ENCODE results near the gene GALNT1.

GALNT1 gene

GRCh38 chr18:35581546-35581897 lies at the start of gene GALNT1:
Gene GALNT1, plus strand, starts transcription at chr18:35581740. Its CDS starts 72,923 bp downstream, at chr18:35654663.
- no peak for DNase-seq
- H3K4me3 Mint-ChIP-seq: peak within 1 kb of the TSS; percentile 89
- peak within 1 kb of the TSS; percentile 80 for H3K27ac Mint-ChIP-seq
- TF ChIP-seq CTCF (IDR thresholded peaks at IDR 0.05): no peak
- no peaks in the 10 kb centered on the region for H3K36me3 Mint-ChIP-seq (ENCODE audit: low read depth)
- H3K9me3 Mint-ChIP-seq: peaks cover 6% of the 10 kb centered on the region
- peaks cover 6% of the 10 kb centered on the region for H3K27me3 Mint-ChIP-seq (ENCODE audit: low read depth, poor library complexity)
- peaks cover 16% of the 10 kb centered on the region for H3K4me1 Mint-ChIP-seq

DNA sequence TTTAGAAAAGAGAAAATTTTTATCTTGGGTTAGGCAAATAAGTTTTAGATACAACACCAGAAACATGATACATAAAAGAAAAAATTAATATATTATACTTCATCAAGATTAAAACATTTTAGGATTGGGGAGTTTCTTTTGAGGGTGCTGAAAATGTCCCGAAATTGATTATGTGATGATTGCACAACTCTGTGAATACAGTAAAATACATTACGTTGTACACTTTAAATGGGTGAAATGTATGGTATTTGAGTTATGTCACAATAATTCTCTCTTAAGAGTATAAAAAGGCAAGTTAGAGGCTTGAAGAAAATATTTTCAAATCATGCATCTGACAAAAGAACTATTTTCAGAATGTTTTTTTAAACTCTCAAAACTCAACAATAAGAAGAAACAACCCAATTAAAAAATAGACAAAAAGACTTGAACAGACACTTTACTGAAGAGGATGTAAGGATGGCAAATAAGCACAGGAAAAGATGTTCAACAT lies 47.6 kb upstream of the GALNT1 start:
- Mint-ChIP-seq H3K4me3 (no peak overlapping the region), H3K4me1 (no peaks in the 10 kb centered on the region), H3K9me3 (peaks cover 51% of the 10 kb centered on the region), H3K27me3 (ENCODE audit: low read depth, poor library complexity) (peaks cover 9% of the 10 kb centered on the region), H3K27ac (no peak overlapping the region), H3K36me3 (ENCODE audit: low read depth) (peaks cover 16% of the 10 kb centered on the region)
- DNase-seq: no peak
- TF ChIP-seq CTCF (IDR thresholded peaks at IDR 0.05): no peak

GRCh38 chr18:35535297-35535696 lies 46.2 kb upstream of the GALNT1 start:
- peaks cover 15% of the 10 kb centered on the region for H3K36me3 Mint-ChIP-seq (ENCODE audit: low read depth)
- DNase-seq: no peak
- H3K9me3 Mint-ChIP-seq: peaks cover 43% of the 10 kb centered on the region
- TF ChIP-seq CTCF (IDR thresholded peaks at IDR 0.05): no peak
- H3K4me1 Mint-ChIP-seq: no peaks in the 10 kb centered on the region
- no peak overlapping the region for H3K4me3 Mint-ChIP-seq
- H3K27ac Mint-ChIP-seq: no peak overlapping the region
- H3K27me3 Mint-ChIP-seq (ENCODE audit: low read depth, poor library complexity): peaks cover 9% of the 10 kb centered on the region

GRCh38 chr18:35542356-35542755 lies 39.2 kb upstream of the GALNT1 start:
- no peaks in the 10 kb centered on the region for H3K4me1 Mint-ChIP-seq
- no peak for DNase-seq
- no peak overlapping the region for H3K27ac Mint-ChIP-seq
- TF ChIP-seq CTCF (IDR thresholded peaks at IDR 0.05): no peak
- peaks cover 5% of the 10 kb centered on the region for H3K27me3 Mint-ChIP-seq (ENCODE audit: low read depth, poor library complexity)
- peaks cover 5% of the 10 kb centered on the region for H3K9me3 Mint-ChIP-seq
- no peak overlapping the region for H3K4me3 Mint-ChIP-seq
- no peaks in the 10 kb centered on the region for H3K36me3 Mint-ChIP-seq (ENCODE audit: low read depth)

DNA sequence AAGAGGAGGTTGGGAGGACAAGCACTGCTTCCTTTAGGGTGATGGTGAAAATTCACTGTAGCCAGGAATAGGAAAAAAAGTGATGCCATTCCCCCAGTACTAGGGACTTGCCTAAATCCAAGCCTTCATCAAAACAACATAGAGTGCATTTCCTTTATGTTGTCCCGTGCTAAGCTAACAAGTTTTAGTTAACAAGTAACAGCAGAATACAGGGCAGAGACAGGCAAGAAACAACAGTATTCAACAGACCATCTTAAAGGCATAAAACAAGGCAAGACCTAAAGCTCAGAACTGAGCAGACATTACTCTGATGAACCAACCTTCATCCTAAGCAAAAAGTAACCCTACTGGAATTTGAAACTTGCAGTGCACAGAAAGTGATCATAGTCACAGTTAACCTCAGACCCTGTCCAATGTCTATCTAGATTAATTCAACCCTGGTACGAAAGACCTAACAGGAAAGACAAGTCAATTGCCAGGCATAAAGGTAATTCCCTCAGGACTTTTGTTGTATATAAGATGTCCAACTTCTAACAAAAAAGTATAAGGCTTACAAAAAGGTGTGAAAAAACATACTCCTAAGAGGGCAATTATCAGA lies 34.4 kb upstream of the GALNT1 start:
- TF ChIP-seq CTCF (IDR thresholded peaks at IDR 0.05): no peak
- H3K9me3 Mint-ChIP-seq: no peaks in the 10 kb centered on the region
- no peak for DNase-seq
- no peak overlapping the region for H3K4me3 Mint-ChIP-seq
- H3K27ac Mint-ChIP-seq: no peak overlapping the region
- H3K4me1 Mint-ChIP-seq: no peaks in the 10 kb centered on the region
- H3K36me3 Mint-ChIP-seq (ENCODE audit: low read depth): no peaks in the 10 kb centered on the region
- H3K27me3 Mint-ChIP-seq (ENCODE audit: low read depth, poor library complexity): peaks cover 5% of the 10 kb centered on the region

DNA sequence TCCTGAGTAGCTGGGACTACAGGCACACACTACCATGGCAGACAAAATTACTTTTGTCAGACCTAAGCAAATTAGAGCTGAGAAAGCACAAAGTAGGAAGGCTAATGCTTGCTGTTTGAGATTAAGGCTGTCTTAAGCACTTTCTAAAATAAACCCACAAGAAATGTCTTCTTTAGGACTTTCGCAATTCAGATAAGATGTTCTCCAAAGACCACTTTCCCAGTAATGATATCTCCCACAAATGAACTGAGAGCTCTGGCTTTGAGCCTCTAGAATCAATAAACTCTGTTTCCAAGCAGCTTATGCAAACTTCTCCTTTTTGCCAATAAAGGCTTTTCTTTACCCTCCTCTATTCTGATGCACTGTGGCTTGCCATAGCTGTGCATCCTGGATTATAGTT lies 32.0 kb upstream of the GALNT1 start:
- DNase-seq: no peak
- H3K27ac Mint-ChIP-seq: no peak overlapping the region
- no peak for TF ChIP-seq CTCF (IDR thresholded peaks at IDR 0.05)
- peaks cover 5% of the 10 kb centered on the region for H3K27me3 Mint-ChIP-seq (ENCODE audit: low read depth, poor library complexity)
- H3K36me3 Mint-ChIP-seq (ENCODE audit: low read depth): no peaks in the 10 kb centered on the region
- no peak overlapping the region for H3K4me3 Mint-ChIP-seq
- H3K9me3 Mint-ChIP-seq: no peaks in the 10 kb centered on the region
- H3K4me1 Mint-ChIP-seq: no peaks in the 10 kb centered on the region

Measured in nephron progenitor cell (in vitro differentiated cells).